Measurements from ENCODE around the gene SEMA3A.

Gene SEMA3A

GRCh38 chr7:84113286-84113685, 81.3 kb downstream of the SEMA3A start:
- Histone ChIP-seq H3K27ac (ENCODE audit: insufficient read depth in 1 of 2, low read depth in 1 of 2, low read length in 2 of 2, poor library complexity in 1 of 2, severe bottlenecking in 2 of 2) (no peak overlapping the region), H3K4me1 (ENCODE audit: control extremely low read depth in 1 of 4, control insufficient read depth in 4 of 4, insufficient read depth in 4 of 4, low read length in 3 of 4) (peaks cover 0 to 7% (median 0%) of the 10 kb centered on the region in 4 experiments), H3K36me3 (ENCODE audit: control insufficient read depth in 4 of 4, insufficient read depth in 4 of 4, low read length in 3 of 4) (no peaks in the 10 kb centered on the region), H3K27me3 (replicated peaks in 2 of 5; ENCODE audit: control insufficient read depth in 4 of 5, insufficient read depth in 5 of 5, low read length in 4 of 5) (no peaks in the 10 kb centered on the region), H3K4me3 (ENCODE audit: control insufficient read depth in 1 of 7, extremely low read depth in 1 of 7, insufficient read depth in 4 of 7, low read depth in 2 of 7, low read length in 6 of 7) (no peak overlapping the region), H3K9me3 (ENCODE audit: control extremely low read depth in 1 of 5, control insufficient read depth in 4 of 5, insufficient read depth in 2 of 5, low read depth in 1 of 5, low read length in 4 of 5) (no peaks in the 10 kb centered on the region)
- no peak for DNase-seq
- ChIA-PET POLR2A (no interaction called here), CTCF (interaction anchor here (1.4 kb wide), 1 partner anchor 13 kb away, joined by 3 read pairs; no protein-coding TSS in a partner anchor)
- 80% methylated on average over 1 of the region's 2 CpGs for WGBS (ENCODE audit: insufficient coverage)

- no peak overlapping the region for H3K27ac ChIP-seq (ENCODE audit: insufficient read depth in 1 of 2, low read depth in 1 of 2, low read length in 2 of 2, poor library complexity in 1 of 2, severe bottlenecking in 2 of 2)
- no peak overlapping the region for H3K4me3 ChIP-seq (ENCODE audit: control insufficient read depth in 1 of 7, extremely low read depth in 1 of 7, insufficient read depth in 4 of 7, low read depth in 2 of 7, low read length in 6 of 7)
- DNase-seq = no peak
- peaks cover 0 to 7% (median under 1%) of the 10 kb centered on the region in 4 experiments for H3K4me1 ChIP-seq (ENCODE audit: control extremely low read depth in 1 of 4, control insufficient read depth in 4 of 4, insufficient read depth in 4 of 4, low read length in 3 of 4)
- 100% methylated on average over 1 of the region's 1 CpG for WGBS (ENCODE audit: insufficient coverage)
- H3K9me3 ChIP-seq (ENCODE audit: control extremely low read depth in 1 of 5, control insufficient read depth in 4 of 5, insufficient read depth in 2 of 5, low read depth in 1 of 5, low read length in 4 of 5) = no peaks in the 10 kb centered on the region
- CTCF ChIA-PET = interaction anchor here (1.4 kb wide), 1 partner anchor 14 kb away, joined by 3 read pairs; no protein-coding TSS in a partner anchor
- H3K36me3 ChIP-seq (ENCODE audit: control insufficient read depth in 4 of 4, insufficient read depth in 4 of 4, low read length in 3 of 4) = no peaks in the 10 kb centered on the region
- H3K27me3 ChIP-seq (replicated peaks in 2 of 5; ENCODE audit: control insufficient read depth in 4 of 5, insufficient read depth in 5 of 5, low read length in 4 of 5) = no peaks in the 10 kb centered on the region
- POLR2A ChIA-PET = no interaction called here
Observed at GRCh38 chr7:84112771-84113170, 81.8 kb downstream of the SEMA3A start.

- CTCF ChIA-PET = no interaction called here
- POLR2A ChIA-PET = no interaction called here
Observed at GRCh38 chr7:84111842-84112241, 82.7 kb downstream of the SEMA3A start.

GRCh38 chr7:84110400-84110799, 84.2 kb downstream of the SEMA3A start:
- H3K27ac ChIP-seq (ENCODE audit: insufficient read depth in 1 of 2, low read depth in 1 of 2, low read length in 2 of 2, poor library complexity in 1 of 2, severe bottlenecking in 2 of 2) = no peak overlapping the region
- no peak overlapping the region for H3K4me3 ChIP-seq (ENCODE audit: control insufficient read depth in 1 of 7, extremely low read depth in 1 of 7, insufficient read depth in 4 of 7, low read depth in 2 of 7, low read length in 6 of 7)
- H3K27me3 ChIP-seq (replicated peaks in 2 of 5; ENCODE audit: control insufficient read depth in 4 of 5, insufficient read depth in 5 of 5, low read length in 4 of 5) = no peaks in the 10 kb centered on the region
- 100% methylated on average over 2 of the region's 3 CpGs for WGBS (ENCODE audit: insufficient coverage)
- POLR2A ChIA-PET = no interaction called here
- DNase-seq = no peak
- no peaks in the 10 kb centered on the region for H3K9me3 ChIP-seq (ENCODE audit: control extremely low read depth in 1 of 5, control insufficient read depth in 4 of 5, insufficient read depth in 2 of 5, low read depth in 1 of 5, low read length in 4 of 5)
- peaks cover 0 to 14% (median 3%) of the 10 kb centered on the region in 4 experiments for H3K4me1 ChIP-seq (ENCODE audit: control extremely low read depth in 1 of 4, control insufficient read depth in 4 of 4, insufficient read depth in 4 of 4, low read length in 3 of 4)
- CTCF ChIA-PET = no interaction called here
- no peaks in the 10 kb centered on the region for H3K36me3 ChIP-seq (ENCODE audit: control insufficient read depth in 4 of 4, insufficient read depth in 4 of 4, low read length in 3 of 4)

More at GRCh38 chr7:84111842-84112241, 82.7 kb downstream of the SEMA3A start:
- no peaks in the 10 kb centered on the region for H3K27me3 ChIP-seq (replicated peaks in 2 of 5; ENCODE audit: control insufficient read depth in 4 of 5, insufficient read depth in 5 of 5, low read length in 4 of 5)
- H3K4me3 ChIP-seq (ENCODE audit: control insufficient read depth in 1 of 7, extremely low read depth in 1 of 7, insufficient read depth in 4 of 7, low read depth in 2 of 7, low read length in 6 of 7) = no peak overlapping the region
- H3K9me3 ChIP-seq (ENCODE audit: control extremely low read depth in 1 of 5, control insufficient read depth in 4 of 5, insufficient read depth in 2 of 5, low read depth in 1 of 5, low read length in 4 of 5) = no peaks in the 10 kb centered on the region
- H3K36me3 ChIP-seq (ENCODE audit: control insufficient read depth in 4 of 4, insufficient read depth in 4 of 4, low read length in 3 of 4) = no peaks in the 10 kb centered on the region
- H3K4me1 ChIP-seq (ENCODE audit: control extremely low read depth in 1 of 4, control insufficient read depth in 4 of 4, insufficient read depth in 4 of 4, low read length in 3 of 4) = peaks cover 0 to 14% (median 3%) of the 10 kb centered on the region in 4 experiments
- H3K27ac ChIP-seq (ENCODE audit: insufficient read depth in 1 of 2, low read depth in 1 of 2, low read length in 2 of 2, poor library complexity in 1 of 2, severe bottlenecking in 2 of 2) = no peak overlapping the region
- DNase-seq = no peak

GRCh38 chr7:84108787-84109186, 85.8 kb downstream of the SEMA3A start:
- WGBS (ENCODE audit: insufficient coverage) = 80% methylated on average over 1 of the region's 2 CpGs
- POLR2A ChIA-PET = interaction anchor here (0.6 kb wide), 1 partner anchor 840 kb away, joined by 5 read pairs; no protein-coding TSS in a partner anchor

GRCh38 chr7:84108119-84108518, 86.5 kb downstream of the SEMA3A start:
- Histone ChIP-seq H3K27me3 (replicated peaks in 2 of 5; ENCODE audit: control insufficient read depth in 4 of 5, insufficient read depth in 5 of 5, low read length in 4 of 5) (no peaks in the 10 kb centered on the region), H3K4me3 (ENCODE audit: control insufficient read depth in 1 of 7, extremely low read depth in 1 of 7, insufficient read depth in 4 of 7, low read depth in 2 of 7, low read length in 6 of 7) (no peak overlapping the region), H3K36me3 (ENCODE audit: control insufficient read depth in 4 of 4, insufficient read depth in 4 of 4, low read length in 3 of 4) (no peaks in the 10 kb centered on the region), H3K27ac (ENCODE audit: insufficient read depth in 1 of 2, low read depth in 1 of 2, low read length in 2 of 2, poor library complexity in 1 of 2, severe bottlenecking in 2 of 2) (no peak overlapping the region), H3K4me1 (ENCODE audit: control extremely low read depth in 1 of 4, control insufficient read depth in 4 of 4, insufficient read depth in 4 of 4, low read length in 3 of 4) (peaks cover 0 to 10% (median 3%) of the 10 kb centered on the region in 4 experiments), H3K9me3 (ENCODE audit: control extremely low read depth in 1 of 5, control insufficient read depth in 4 of 5, insufficient read depth in 2 of 5, low read depth in 1 of 5, low read length in 4 of 5) (no peaks in the 10 kb centered on the region)
- WGBS (ENCODE audit: insufficient coverage) = no CpG with 5 or more reads among the region's 1 CpG
- no peak for DNase-seq
- POLR2A ChIA-PET = no interaction called here
- CTCF ChIA-PET = no interaction called here

More at GRCh38 chr7:84108787-84109186, 85.8 kb downstream of the SEMA3A start:
- H3K36me3 ChIP-seq (ENCODE audit: control insufficient read depth in 4 of 4, insufficient read depth in 4 of 4, low read length in 3 of 4) = no peaks in the 10 kb centered on the region
- H3K4me3 ChIP-seq (ENCODE audit: control insufficient read depth in 1 of 7, extremely low read depth in 1 of 7, insufficient read depth in 4 of 7, low read depth in 2 of 7, low read length in 6 of 7) = no peak overlapping the region
- CTCF ChIA-PET = no interaction called here
- H3K4me1 ChIP-seq (ENCODE audit: control extremely low read depth in 1 of 4, control insufficient read depth in 4 of 4, insufficient read depth in 4 of 4, low read length in 3 of 4) = peaks cover 0 to 14% (median 3%) of the 10 kb centered on the region in 4 experiments
- H3K27me3 ChIP-seq (replicated peaks in 2 of 5; ENCODE audit: control insufficient read depth in 4 of 5, insufficient read depth in 5 of 5, low read length in 4 of 5) = no peaks in the 10 kb centered on the region
- DNase-seq = peak in 1 of 3 donors; percentile 14
- no peak overlapping the region for H3K27ac ChIP-seq (ENCODE audit: insufficient read depth in 1 of 2, low read depth in 1 of 2, low read length in 2 of 2, poor library complexity in 1 of 2, severe bottlenecking in 2 of 2)
- H3K9me3 ChIP-seq (ENCODE audit: control extremely low read depth in 1 of 5, control insufficient read depth in 4 of 5, insufficient read depth in 2 of 5, low read depth in 1 of 5, low read length in 4 of 5) = no peaks in the 10 kb centered on the region

- H3K27ac ChIP-seq (ENCODE audit: insufficient read depth in 1 of 2, low read depth in 1 of 2, low read length in 2 of 2, poor library complexity in 1 of 2, severe bottlenecking in 2 of 2) = no peak overlapping the region
- peaks cover 0 to 10% (median 3%) of the 10 kb centered on the region in 4 experiments for H3K4me1 ChIP-seq (ENCODE audit: control extremely low read depth in 1 of 4, control insufficient read depth in 4 of 4, insufficient read depth in 4 of 4, low read length in 3 of 4)
- no peaks in the 10 kb centered on the region for H3K36me3 ChIP-seq (ENCODE audit: control insufficient read depth in 4 of 4, insufficient read depth in 4 of 4, low read length in 3 of 4)
- H3K9me3 ChIP-seq (ENCODE audit: control extremely low read depth in 1 of 5, control insufficient read depth in 4 of 5, insufficient read depth in 2 of 5, low read depth in 1 of 5, low read length in 4 of 5) = no peaks in the 10 kb centered on the region
- DNase-seq = no peak
- ChIA-PET CTCF (no interaction called here), POLR2A (no interaction called here)
- no CpG with 5 or more reads among the region's 2 CpGs for WGBS (ENCODE audit: insufficient coverage)
- H3K27me3 ChIP-seq (replicated peaks in 2 of 5; ENCODE audit: control insufficient read depth in 4 of 5, insufficient read depth in 5 of 5, low read length in 4 of 5) = no peaks in the 10 kb centered on the region
- no peak overlapping the region for H3K4me3 ChIP-seq (ENCODE audit: control insufficient read depth in 1 of 7, extremely low read depth in 1 of 7, insufficient read depth in 4 of 7, low read depth in 2 of 7, low read length in 6 of 7)
Observed at GRCh38 chr7:84107259-84107658, 87.3 kb downstream of the SEMA3A start.

Measured in common myeloid progenitor, CD34-positive (primary cell).